ENCODE results near the gene LDB3. TPM values are rescaled to one million over a fixed set of nuclear protein-coding genes. Genes with fewer than 3 reads are reported as not detected.

The LDB3 gene
- total RNA-seq, 3 donors from 2014 or later: 0.96 to 22.7 (median 3.2) TPM

- no peaks in the 10 kb centered on the region for H3K9me3 ChIP-seq
- H3K4me1 ChIP-seq (ENCODE audit: low read depth): no peaks in the 10 kb centered on the region
- ATAC-seq (no peak), DNase-seq (no peak)
- no peak for TF ChIP-seq CTCF (IDR thresholded peaks at IDR 0.05)
- H3K4me3 ChIP-seq: no peak overlapping the region
- no peaks in the 10 kb centered on the region for H3K36me3 ChIP-seq (ENCODE audit: low read depth)
- intact Hi-C loops (cut with DNase I, micrococcal nuclease): no loop called here
Measured at GRCh38 chr10:86690231-86690630, 21.9 kb downstream of the LDB3 start.

GRCh38 chr10:86690657-86691084 is 22.4 kb downstream of the LDB3 start:
- H3K4me1 ChIP-seq (ENCODE audit: low read depth): no peaks in the 10 kb centered on the region
- no peak for ATAC-seq
- no peak overlapping the region for H3K4me3 ChIP-seq
- no peak for DNase-seq
- intact Hi-C loops (cut with DNase I, micrococcal nuclease): no loop called here
- TF ChIP-seq CTCF (IDR thresholded peaks at IDR 0.05): no peak
- H3K36me3 ChIP-seq (ENCODE audit: low read depth): no peaks in the 10 kb centered on the region
- H3K9me3 ChIP-seq: no peaks in the 10 kb centered on the region

- no peak for TF ChIP-seq CTCF (IDR thresholded peaks at IDR 0.05)
- Histone ChIP-seq H3K36me3 (ENCODE audit: low read depth) (no peaks in the 10 kb centered on the region), H3K4me3 (no peak overlapping the region), H3K9me3 (no peaks in the 10 kb centered on the region), H3K4me1 (ENCODE audit: low read depth) (no peaks in the 10 kb centered on the region)
- intact Hi-C loops (cut with DNase I, micrococcal nuclease): no loop called here
- no peak for ATAC-seq
- DNase-seq: no peak
Measured at GRCh38 chr10:86691333-86692022, 23.2 kb downstream of the LDB3 start.

GRCh38 chr10:86692023-86692514 is 23.8 kb downstream of the LDB3 start:
- DNase-seq (no peak), ATAC-seq (no peak)
- no peaks in the 10 kb centered on the region for H3K4me1 ChIP-seq (ENCODE audit: low read depth)
- H3K4me3 ChIP-seq: no peak overlapping the region
- intact Hi-C loops (cut with DNase I, micrococcal nuclease): no loop called here
- no peak for TF ChIP-seq CTCF (IDR thresholded peaks at IDR 0.05)
- no peaks in the 10 kb centered on the region for H3K36me3 ChIP-seq (ENCODE audit: low read depth)
- H3K9me3 ChIP-seq: no peaks in the 10 kb centered on the region

- DNase-seq: no peak
- TF ChIP-seq CTCF (IDR thresholded peaks at IDR 0.05): no peak
- no peaks in the 10 kb centered on the region for H3K36me3 ChIP-seq (ENCODE audit: low read depth)
- intact Hi-C loops (cut with DNase I, micrococcal nuclease): no loop called here
- H3K9me3 ChIP-seq: no peaks in the 10 kb centered on the region
- no peaks in the 10 kb centered on the region for H3K4me1 ChIP-seq (ENCODE audit: low read depth)
- ATAC-seq: no peak
- no peak overlapping the region for H3K4me3 ChIP-seq
Measured at GRCh38 chr10:86692664-86693063, 24.4 kb downstream of the LDB3 start.
